ENCODE measurements around the gene METTL16.

The METTL16 gene

GRCh38 chr17:2374549-2375285 is 137.0 kb downstream of the METTL16 start:
- peak; percentile 34 for DNase-seq (ENCODE audit: low read depth)
- in situ Hi-C loops (cut with HindIII; ENCODE audit: low sequenced_read_pairs), result no loop called here
- no peak for TF ChIP-seq CTCF (IDR thresholded peaks at IDR 0.05; ENCODE audit: low read depth, low read length, missing control alignments)
- H3K4me3 ChIP-seq (ENCODE audit: low read depth, low read length), result no peak overlapping the region

- no peak for TF ChIP-seq CTCF (IDR thresholded peaks at IDR 0.05; ENCODE audit: low read depth, low read length, missing control alignments)
- no peak overlapping the region for H3K4me3 ChIP-seq (ENCODE audit: low read depth, low read length)
- in situ Hi-C loops (cut with HindIII; ENCODE audit: low sequenced_read_pairs), result no loop called here
- no peak for DNase-seq (ENCODE audit: low read depth)
Measured at GRCh38 chr17:2373179-2373578, 138.5 kb downstream of the METTL16 start.

- in situ Hi-C loops (cut with HindIII; ENCODE audit: low sequenced_read_pairs), result no loop called here
- no peak for DNase-seq (ENCODE audit: low read depth)
- no peak overlapping the region for H3K4me3 ChIP-seq (ENCODE audit: low read depth, low read length)
- TF ChIP-seq CTCF (IDR thresholded peaks at IDR 0.05; ENCODE audit: low read depth, low read length, missing control alignments), result no peak
Measured at GRCh38 chr17:2372681-2373080, 139.0 kb downstream of the METTL16 start.

- TF ChIP-seq CTCF (IDR thresholded peaks at IDR 0.05; ENCODE audit: low read depth, low read length, missing control alignments), result no peak
- no peak for DNase-seq (ENCODE audit: low read depth)
- in situ Hi-C loops (cut with HindIII; ENCODE audit: low sequenced_read_pairs), result no loop called here
- H3K4me3 ChIP-seq (ENCODE audit: low read depth, low read length), result no peak overlapping the region
Measured at GRCh38 chr17:2372180-2372579, 139.5 kb downstream of the METTL16 start.

- H3K4me3 ChIP-seq (ENCODE audit: low read depth, low read length), result no peak overlapping the region
- DNase-seq (ENCODE audit: low read depth), result no peak
- in situ Hi-C loops (cut with HindIII; ENCODE audit: low sequenced_read_pairs), result no loop called here
- TF ChIP-seq CTCF (IDR thresholded peaks at IDR 0.05; ENCODE audit: low read depth, low read length, missing control alignments), result no peak
Measured at GRCh38 chr17:2371183-2372130, 140.2 kb downstream of the METTL16 start.

- in situ Hi-C loops (cut with HindIII; ENCODE audit: low sequenced_read_pairs), result no loop called here
- TF ChIP-seq CTCF (IDR thresholded peaks at IDR 0.05; ENCODE audit: low read depth, low read length, missing control alignments), result no peak
- H3K4me3 ChIP-seq (ENCODE audit: low read depth, low read length), result no peak overlapping the region
- no peak for DNase-seq (ENCODE audit: low read depth)
Measured at GRCh38 chr17:2370211-2370589, 141.5 kb downstream of the METTL16 start.
